Kidney epithelial cell (primary cell): ENCODE data around the gene RHOBTB1. TPM values are rescaled to one million over a fixed set of nuclear protein-coding genes. Genes with fewer than 3 reads are reported as not detected.

Source experiments
- DNase-seq: peaks from one replicate; pipeline ENCODE4 v3.0.0-alpha.2; 2010; ENCODE audit warnings: low read depth
- H3K27me3 ChIP-seq: 2 replicates; pipeline ENCODE4 v1.6.0; 2011; ENCODE audit warnings: low read length; ENCODE audit not compliant: control insufficient read depth, insufficient read depth
- H3K36me3 ChIP-seq: 2 replicates; pipeline ENCODE4 v1.5.1; 2011; ENCODE audit warnings: low read length; ENCODE audit not compliant: control insufficient read depth, insufficient read depth
- H3K4me3 ChIP-seq: 2 replicates; pipeline ENCODE4 v1.5.1; 2011; ENCODE audit warnings: low read depth, mild to moderate bottlenecking, control low read depth, low read length
- total RNA-seq: library from RNA; depleted of rRNA; stranded (reverse); fragments of >200 nt; gene quantifications from 2 replicates; pipeline ENCODE4 v1.2.3, GENCODE V29; 2015
- TF ChIP-seq, protein P1 (sequence below): IDR thresholded peaks from 2 replicates; pipeline ENCODE4 v1.5.1; 2011; ENCODE audit warnings: mild to moderate bottlenecking, moderate library complexity, low read length, control low read depth, inconsistent platforms; ENCODE audit not compliant: insufficient read depth, poor library complexity, severe bottlenecking

The RHOBTB1 gene
- total RNA-seq, 1 donor from 2014 or later = 21.3 TPM

DNA sequence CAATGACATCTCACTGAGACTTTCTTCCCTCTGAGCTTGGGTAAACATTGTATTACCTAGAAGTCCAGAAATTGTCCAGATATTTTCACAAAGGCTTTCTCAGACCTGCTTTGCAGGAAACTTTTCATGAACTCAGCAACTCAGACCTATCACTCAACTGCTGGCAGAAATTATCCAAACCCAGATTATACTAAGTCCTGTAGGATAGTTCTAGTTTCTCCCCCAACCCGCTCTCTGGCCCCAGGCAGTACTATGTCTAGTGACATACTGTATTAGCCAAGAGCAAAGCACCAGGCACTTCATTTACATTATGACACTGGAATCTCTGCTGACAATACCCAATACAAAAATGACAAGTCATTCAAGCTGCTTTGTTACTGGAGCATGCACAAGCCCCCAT lies 75.0 kb downstream of the RHOBTB1 start:
- no peak overlapping the region for H3K4me3 ChIP-seq
- TF ChIP-seq, protein P1, sequence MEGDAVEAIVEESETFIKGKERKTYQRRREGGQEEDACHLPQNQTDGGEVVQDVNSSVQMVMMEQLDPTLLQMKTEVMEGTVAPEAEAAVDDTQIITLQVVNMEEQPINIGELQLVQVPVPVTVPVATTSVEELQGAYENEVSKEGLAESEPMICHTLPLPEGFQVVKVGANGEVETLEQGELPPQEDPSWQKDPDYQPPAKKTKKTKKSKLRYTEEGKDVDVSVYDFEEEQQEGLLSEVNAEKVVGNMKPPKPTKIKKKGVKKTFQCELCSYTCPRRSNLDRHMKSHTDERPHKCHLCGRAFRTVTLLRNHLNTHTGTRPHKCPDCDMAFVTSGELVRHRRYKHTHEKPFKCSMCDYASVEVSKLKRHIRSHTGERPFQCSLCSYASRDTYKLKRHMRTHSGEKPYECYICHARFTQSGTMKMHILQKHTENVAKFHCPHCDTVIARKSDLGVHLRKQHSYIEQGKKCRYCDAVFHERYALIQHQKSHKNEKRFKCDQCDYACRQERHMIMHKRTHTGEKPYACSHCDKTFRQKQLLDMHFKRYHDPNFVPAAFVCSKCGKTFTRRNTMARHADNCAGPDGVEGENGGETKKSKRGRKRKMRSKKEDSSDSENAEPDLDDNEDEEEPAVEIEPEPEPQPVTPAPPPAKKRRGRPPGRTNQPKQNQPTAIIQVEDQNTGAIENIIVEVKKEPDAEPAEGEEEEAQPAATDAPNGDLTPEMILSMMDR = no peak
- DNase-seq = no peak
- no peaks in the 10 kb centered on the region for H3K27me3 ChIP-seq
- H3K36me3 ChIP-seq = no peaks in the 10 kb centered on the region

DNA sequence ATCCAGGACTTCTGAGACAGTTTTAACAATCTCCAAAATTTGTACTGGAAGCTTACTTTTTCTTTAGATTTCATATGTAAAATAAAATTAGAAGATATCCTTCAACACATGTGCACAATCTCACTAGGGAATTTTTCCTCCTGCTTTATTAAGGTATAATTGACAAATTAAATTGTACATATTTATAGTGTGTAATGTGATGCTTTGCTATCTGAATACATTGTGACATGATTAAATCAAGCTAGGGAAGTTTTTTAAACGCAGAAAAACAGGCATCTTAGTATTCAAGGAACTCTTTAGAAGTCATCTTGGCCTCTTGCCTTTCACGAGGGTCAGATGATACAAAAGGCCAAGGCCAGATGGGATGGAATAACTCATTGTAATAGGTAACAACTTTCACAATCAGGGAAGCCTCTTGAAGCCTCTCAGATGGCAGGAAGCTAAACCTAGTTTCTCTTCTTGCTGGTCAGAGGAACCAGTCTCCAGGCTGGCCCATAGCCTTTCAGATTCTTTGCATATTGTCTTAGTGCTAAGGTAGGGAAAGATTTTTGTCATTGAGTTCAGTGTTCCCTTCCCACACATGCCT lies 78.7 kb downstream of the RHOBTB1 start:
- TF ChIP-seq, protein P1 = no peak
- no peak for DNase-seq
- H3K27me3 ChIP-seq = no peaks in the 10 kb centered on the region
- H3K36me3 ChIP-seq = no peaks in the 10 kb centered on the region
- no peak overlapping the region for H3K4me3 ChIP-seq

DNA sequence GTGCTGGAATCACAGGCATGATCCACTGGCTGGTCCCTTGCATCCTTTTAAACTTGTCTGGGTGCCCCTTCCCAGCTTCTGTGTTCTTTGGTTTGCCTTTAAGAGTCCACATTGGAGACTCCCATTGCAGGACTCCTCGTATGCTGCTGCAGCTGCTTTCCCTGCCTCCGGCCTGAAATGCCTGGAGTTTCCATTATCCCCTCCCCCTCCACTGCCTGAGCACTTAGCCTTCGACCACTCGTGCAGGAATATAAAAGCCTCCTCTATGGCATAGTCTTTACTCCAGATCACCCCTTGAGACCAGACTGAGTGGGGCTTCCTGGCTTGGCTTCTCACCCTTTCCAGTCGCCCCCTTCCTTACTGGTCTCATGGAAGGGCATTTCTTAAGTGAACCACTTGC lies 80.2 kb downstream of the RHOBTB1 start:
- H3K4me3 ChIP-seq = no peak overlapping the region

DNA sequence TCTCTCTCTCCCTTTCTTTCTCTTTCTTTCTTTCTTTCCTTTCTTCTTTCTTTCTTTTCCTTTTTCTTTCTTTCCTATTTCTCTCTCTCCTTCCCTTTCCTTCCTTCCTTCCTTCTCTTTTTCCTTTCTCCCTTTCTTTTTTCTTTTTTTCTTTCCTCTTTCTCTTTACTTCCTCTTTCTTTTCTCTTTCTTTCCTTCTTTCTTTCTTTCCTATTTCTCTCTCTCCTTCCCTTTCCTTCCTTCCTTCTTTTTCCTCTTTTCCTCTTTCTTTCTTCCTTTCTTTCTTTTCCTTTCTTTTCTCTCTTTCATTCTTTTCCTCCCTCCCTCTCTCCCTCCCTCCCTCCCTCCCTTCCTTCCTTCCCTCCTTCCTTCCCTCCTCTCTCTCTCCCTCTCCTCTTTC lies 81.5 kb downstream of the RHOBTB1 start:
- TF ChIP-seq, protein P1 = no peak
- Histone ChIP-seq H3K27me3 (no peaks in the 10 kb centered on the region), H3K4me3 (no peak overlapping the region), H3K36me3 (no peaks in the 10 kb centered on the region)
- no peak for DNase-seq

More for the DNA sequence above, 80.2 kb downstream of the RHOBTB1 start:
- no peak for DNase-seq
- H3K27me3 ChIP-seq = no peaks in the 10 kb centered on the region
- H3K36me3 ChIP-seq = no peaks in the 10 kb centered on the region
- TF ChIP-seq, protein P1 = no peak

DNA sequence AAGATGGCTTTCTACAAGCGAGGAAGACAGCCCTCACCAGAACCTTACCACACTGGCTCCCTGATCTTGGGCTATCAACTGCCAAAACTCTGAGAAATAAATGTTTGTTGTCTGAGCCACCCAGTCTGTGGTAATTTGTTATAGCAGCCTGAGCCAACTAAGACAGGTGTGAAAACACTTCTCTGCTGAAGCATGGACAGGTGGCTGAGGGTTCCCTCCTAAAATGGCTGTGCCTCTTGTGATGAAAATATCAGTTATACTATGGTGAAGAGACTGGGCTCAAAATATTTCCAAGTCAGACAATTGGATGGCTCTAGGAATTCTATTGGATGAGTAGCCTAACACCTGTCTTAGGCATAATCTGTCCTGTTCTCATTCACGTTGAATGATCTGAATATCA lies 87.6 kb downstream of the RHOBTB1 start:
- Histone ChIP-seq H3K36me3 (no peaks in the 10 kb centered on the region), H3K27me3 (no peaks in the 10 kb centered on the region), H3K4me3 (no peak overlapping the region)
- TF ChIP-seq, protein P1 = no peak
- DNase-seq = no peak

DNA sequence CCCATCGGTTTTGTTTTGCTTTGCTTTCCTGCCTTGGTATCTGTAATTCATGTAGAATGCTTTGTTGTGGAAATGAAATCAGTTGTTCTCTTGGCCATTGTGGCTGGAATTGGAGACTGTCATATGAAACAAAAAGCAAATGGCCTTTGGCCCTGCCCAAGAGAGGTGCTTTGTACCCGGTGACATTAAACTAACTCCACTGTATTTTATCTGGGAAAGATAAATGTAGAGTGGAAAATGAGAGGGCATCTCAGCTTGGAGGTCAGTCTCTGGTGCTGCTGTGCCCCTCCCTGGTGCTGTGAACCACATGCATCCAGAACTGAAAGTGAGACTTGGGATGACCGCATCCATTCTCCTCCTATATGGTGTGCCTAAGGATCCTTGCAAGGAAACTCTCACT lies 90.3 kb downstream of the RHOBTB1 start:
- Histone ChIP-seq H3K4me3 (no peak overlapping the region), H3K27me3 (no peaks in the 10 kb centered on the region), H3K36me3 (no peaks in the 10 kb centered on the region)
- TF ChIP-seq, protein P1 = no peak
- DNase-seq = no peak
